HG03103 (cell line): ENCODE results near the gene LIPG.
"Not testable (repeated sequence)": the region's sequence is repeated elsewhere in the genome, so short reads cannot be mapped to it uniquely, and the experiment has no call there.

Experiments used
- ATAC-seq: cut with Tn5 transposase; IDR thresholded peaks from one replicate; pipeline ENCODE4 v1.9.1; 2021; ENCODE audit warnings: low read depth; ENCODE audit not compliant: unreplicated experiment

LIPG gene

GRCh38 chr18:49561289-49562193 is at the start of gene LIPG:
Gene LIPG, plus strand, starts transcription at chr18:49562057. Its CDS starts 252 bp downstream, at chr18:49562309.
- peak; percentile 64 for ATAC-seq

GRCh38 chr18:49512876-49513275 is 49.0 kb upstream of the LIPG start:
- not testable (repeated sequence) for ATAC-seq

- ATAC-seq, result no peak
These were observed 47.3 kb upstream of the LIPG start for GRCh38 chr18:49514577-49514976.

GRCh38 chr18:49515003-49515402 is 46.9 kb upstream of the LIPG start:
- ATAC-seq, result not testable (repeated sequence)

- ATAC-seq, result no peak
These were observed 46.3 kb upstream of the LIPG start for GRCh38 chr18:49515516-49515915.

GRCh38 chr18:49517483-49517882 is 44.4 kb upstream of the LIPG start:
- no peak for ATAC-seq

- no peak for ATAC-seq
These were observed 42.5 kb upstream of the LIPG start for GRCh38 chr18:49519101-49519971.

GRCh38 chr18:49520661-49521145 is 41.2 kb upstream of the LIPG start:
- ATAC-seq, result no peak

GRCh38 chr18:49521216-49521835 is 40.5 kb upstream of the LIPG start:
- no peak for ATAC-seq

GRCh38 chr18:49523580-49524093 is 38.2 kb upstream of the LIPG start:
- ATAC-seq, result not testable (repeated sequence)

GRCh38 chr18:49524349-49524748 is 37.5 kb upstream of the LIPG start:
- ATAC-seq, result no peak

- no peak for ATAC-seq
These were observed 36.9 kb upstream of the LIPG start for GRCh38 chr18:49524951-49525350.

- ATAC-seq, result no peak
These were observed 35.9 kb upstream of the LIPG start for GRCh38 chr18:49525981-49526380.

- no peak for ATAC-seq
These were observed 34.1 kb upstream of the LIPG start for GRCh38 chr18:49527631-49528327.

GRCh38 chr18:49529596-49529995 is 32.3 kb upstream of the LIPG start:
- ATAC-seq, result no peak

- ATAC-seq, result no peak
These were observed 30.1 kb upstream of the LIPG start for GRCh38 chr18:49531678-49532153.

GRCh38 chr18:49534846-49535601 is 26.8 kb upstream of the LIPG start:
- no peak for ATAC-seq

GRCh38 chr18:49537232-49537896 is 24.5 kb upstream of the LIPG start:
- no peak for ATAC-seq

GRCh38 chr18:49544362-49544761 is 17.5 kb upstream of the LIPG start:
- ATAC-seq, result no peak
